Measurements from ENCODE around the gene OR2T8.

OR2T8 gene

GRCh38 chr1:247953408-247953807 lies 33.4 kb downstream of the OR2T8 start:
- Histone ChIP-seq H3K27me3 (ENCODE audit: insufficient read depth, low read depth) (no peaks in the 10 kb centered on the region), H3K4me3 (IDR thresholded peaks at IDR 0.05; ENCODE audit: insufficient read depth, low read depth, low read length) (no peak overlapping the region), H3K36me3 (ENCODE audit: insufficient read depth) (no peaks in the 10 kb centered on the region), H3K27ac (no peak overlapping the region), H3K9ac (no peak overlapping the region), H4K20me1 (ENCODE audit: insufficient read depth) (no peaks in the 10 kb centered on the region), H3K79me2 (ENCODE audit: insufficient read depth, low read depth) (no peaks in the 10 kb centered on the region), H3K4me2 (no peak overlapping the region), H3K4me1 (ENCODE audit: low read depth, poor library complexity, severe bottlenecking) (no peaks in the 10 kb centered on the region), H2AFZ (ENCODE audit: low read depth) (no peak overlapping the region)
- no peak for TF ChIP-seq CTCF (conservative IDR thresholded peaks at IDR 0.05; ENCODE audit: low read depth, low read length)

- Histone ChIP-seq H3K36me3 (ENCODE audit: insufficient read depth) (no peaks in the 10 kb centered on the region), H3K27me3 (ENCODE audit: insufficient read depth, low read depth) (no peaks in the 10 kb centered on the region), H3K4me1 (ENCODE audit: low read depth, poor library complexity, severe bottlenecking) (no peaks in the 10 kb centered on the region), H3K27ac (no peak overlapping the region), H3K4me2 (no peak overlapping the region), H2AFZ (ENCODE audit: low read depth) (no peak overlapping the region), H3K4me3 (IDR thresholded peaks at IDR 0.05; ENCODE audit: insufficient read depth, low read depth, low read length) (no peak overlapping the region), H4K20me1 (ENCODE audit: insufficient read depth) (no peaks in the 10 kb centered on the region), H3K79me2 (ENCODE audit: insufficient read depth, low read depth) (no peaks in the 10 kb centered on the region), H3K9ac (no peak overlapping the region)
- TF ChIP-seq CTCF (conservative IDR thresholded peaks at IDR 0.05; ENCODE audit: low read depth, low read length), result no peak
Measured at GRCh38 chr1:247961791-247962190, 41.7 kb downstream of the OR2T8 start.

- TF ChIP-seq CTCF (conservative IDR thresholded peaks at IDR 0.05; ENCODE audit: low read depth, low read length), result no peak
- H2AFZ ChIP-seq (ENCODE audit: low read depth), result no peak overlapping the region
- no peak overlapping the region for H3K4me2 ChIP-seq
- H3K9ac ChIP-seq, result no peak overlapping the region
- H4K20me1 ChIP-seq (ENCODE audit: insufficient read depth), result no peaks in the 10 kb centered on the region
- no peaks in the 10 kb centered on the region for H3K36me3 ChIP-seq (ENCODE audit: insufficient read depth)
- H3K4me3 ChIP-seq (IDR thresholded peaks at IDR 0.05; ENCODE audit: insufficient read depth, low read depth, low read length), result no peak overlapping the region
- no peaks in the 10 kb centered on the region for H3K79me2 ChIP-seq (ENCODE audit: insufficient read depth, low read depth)
- no peaks in the 10 kb centered on the region for H3K27me3 ChIP-seq (ENCODE audit: insufficient read depth, low read depth)
- no peaks in the 10 kb centered on the region for H3K4me1 ChIP-seq (ENCODE audit: low read depth, poor library complexity, severe bottlenecking)
- no peak overlapping the region for H3K27ac ChIP-seq
Measured at GRCh38 chr1:247962911-247963588, 43.0 kb downstream of the OR2T8 start.

- TF ChIP-seq CTCF (conservative IDR thresholded peaks at IDR 0.05; ENCODE audit: low read depth, low read length), result no peak
- Histone ChIP-seq H3K4me1 (ENCODE audit: low read depth, poor library complexity, severe bottlenecking) (no peaks in the 10 kb centered on the region), H3K4me3 (IDR thresholded peaks at IDR 0.05; ENCODE audit: insufficient read depth, low read depth, low read length) (no peak within 1 kb of the TSS), H4K20me1 (ENCODE audit: insufficient read depth) (no peaks in the 10 kb centered on the region), H2AFZ (ENCODE audit: low read depth) (no peak within 1 kb of the TSS), H3K27ac (no peak within 1 kb of the TSS), H3K9ac (no peak within 1 kb of the TSS), H3K79me2 (ENCODE audit: insufficient read depth, low read depth) (no peaks in the 10 kb centered on the region), H3K4me2 (no peak within 1 kb of the TSS), H3K36me3 (ENCODE audit: insufficient read depth) (no peaks in the 10 kb centered on the region), H3K27me3 (ENCODE audit: insufficient read depth, low read depth) (no peaks in the 10 kb centered on the region)
Measured at GRCh38 chr1:247964933-247965332, 44.9 kb downstream of the OR2T8 start, which contains the start of gene OR2AK2. TSS of gene OR2AK2 (plus strand) at chr1:247965233. CDS start at chr1:247965377, 144 bp downstream.
